SK-N-SH treated with all-trans-retinoic acid at 6 μM for 48 hours (cell line): ENCODE results near the gene ITPRIPL2.
A peak's percentile ranks its signal among the peaks of the same experiment; 100 is the strongest.

Experiments used
- ATAC-seq: fragments of 200-7000 bp; cut with Tn5 transposase; 3 replicates; pipeline ENCODE4 v1.9.1; 2020; ENCODE audit warnings: mild to moderate bottlenecking, moderate library complexity
- ARNTL ChIP-seq: fragments of 450-650 bp; formaldehyde crosslinking; IDR thresholded peaks from 2 replicates; pipeline ENCODE4 v1.5.0; 2020; ENCODE audit warnings: low read depth, mild to moderate bottlenecking, moderate library complexity, borderline replicate concordance
- BACH2 ChIP-seq: fragments of 250-450 bp; sonication (Bioruptor Pico); IDR thresholded peaks from 2 replicates; pipeline ENCODE4 v1.9.0; 2021; ENCODE audit warnings: mild to moderate bottlenecking, borderline replicate concordance
- CSDC2 ChIP-seq: fragments of 250-450 bp; sonication (Bioruptor Pico); IDR thresholded peaks from 2 replicates; pipeline ENCODE4 v1.5.0; 2020; ENCODE audit warnings: mild to moderate bottlenecking, moderate library complexity
- ESRRG ChIP-seq: fragments of 250-450 bp; sonication (Bioruptor Pico); IDR thresholded peaks from 2 replicates; pipeline ENCODE4 v1.6.1; 2021; ENCODE audit warnings: mild to moderate bottlenecking
- GLIS3 ChIP-seq: fragments of 250-450 bp; sonication (Bioruptor Pico); IDR thresholded peaks from 2 replicates; pipeline ENCODE4 v1.5.0; 2020; ENCODE audit warnings: mild to moderate bottlenecking, moderate library complexity
- ISL1 ChIP-seq: fragments of 250-450 bp; sonication (Bioruptor Pico); IDR thresholded peaks from 2 replicates; pipeline ENCODE4 v2.1.2; 2022; ENCODE audit warnings: mild to moderate bottlenecking, moderate library complexity
- OSR1 ChIP-seq: fragments of 250-450 bp; sonication (Bioruptor Pico); IDR thresholded peaks from 2 replicates; pipeline ENCODE4 v1.8.0; 2022; ENCODE audit warnings: moderate library complexity, mild to moderate bottlenecking, inconsistent platforms
- RARB ChIP-seq: fragments of 250-450 bp; sonication (Bioruptor Pico); IDR thresholded peaks from 2 replicates; pipeline ENCODE4 v1.8.0; 2021; ENCODE audit warnings: mild to moderate bottlenecking, moderate library complexity
- SNAI2 ChIP-seq: fragments of 250-450 bp; sonication (Bioruptor Pico); IDR thresholded peaks from 2 replicates; pipeline ENCODE4 v1.5.0; 2020; ENCODE audit warnings: mild to moderate bottlenecking, moderate library complexity
- TOX ChIP-seq: fragments of 250-450 bp; sonication (Bioruptor Pico); IDR thresholded peaks from 2 replicates; pipeline ENCODE4 v1.8.0; 2021; ENCODE audit warnings: mild to moderate bottlenecking, moderate library complexity, borderline replicate concordance
- TSHZ2 ChIP-seq: fragments of 250-450 bp; sonication (Bioruptor Pico); IDR thresholded peaks from 2 replicates; pipeline ENCODE4 v1.5.0; 2020; ENCODE audit warnings: mild to moderate bottlenecking, moderate library complexity
- ZC3H10 ChIP-seq: fragments of 250-450 bp; sonication (Bioruptor Pico); IDR thresholded peaks from 2 replicates; pipeline ENCODE4 v1.5.1; 2021; ENCODE audit warnings: mild to moderate bottlenecking, moderate library complexity
- ZFP3 ChIP-seq: fragments of 250-450 bp; sonication (Bioruptor Pico); IDR thresholded peaks from 2 replicates; pipeline ENCODE4 v1.5.0; 2020; ENCODE audit warnings: mild to moderate bottlenecking, moderate library complexity
- ZNF565 ChIP-seq: fragments of 450-650 bp; formaldehyde crosslinking; conservative IDR thresholded peaks from 2 replicates; pipeline ENCODE4 v1.5.0; 2020; ENCODE audit warnings: low read depth, mild to moderate bottlenecking, moderate library complexity
- ZNF70 ChIP-seq: fragments of 450-650 bp; formaldehyde crosslinking; IDR thresholded peaks from 2 replicates; pipeline ENCODE4 v1.5.0; 2020; ENCODE audit warnings: mild to moderate bottlenecking, moderate library complexity
- ZNF8 ChIP-seq: fragments of 450-650 bp; formaldehyde crosslinking; IDR thresholded peaks from 2 replicates; pipeline ENCODE4 v1.5.0; 2020; ENCODE audit warnings: mild to moderate bottlenecking, moderate library complexity
- TF ChIP-seq, protein P1 (sequence below): fragments of 250-450 bp; sonication (Bioruptor Pico); IDR thresholded peaks from 2 replicates; pipeline ENCODE4 v1.5.1; 2020; ENCODE audit warnings: low read depth, mild to moderate bottlenecking, moderate library complexity
- TF ChIP-seq, protein P2 (sequence below): fragments of 250-450 bp; sonication (Bioruptor Pico); IDR thresholded peaks from 2 replicates; pipeline ENCODE4 v1.5.1; 2021; ENCODE audit warnings: mild to moderate bottlenecking, moderate library complexity

ITPRIPL2 gene

GRCh38 chr16:19138601-19139000, 24.8 kb downstream of the ITPRIPL2 start (continued):
- TF ChIP-seq, protein P1, sequence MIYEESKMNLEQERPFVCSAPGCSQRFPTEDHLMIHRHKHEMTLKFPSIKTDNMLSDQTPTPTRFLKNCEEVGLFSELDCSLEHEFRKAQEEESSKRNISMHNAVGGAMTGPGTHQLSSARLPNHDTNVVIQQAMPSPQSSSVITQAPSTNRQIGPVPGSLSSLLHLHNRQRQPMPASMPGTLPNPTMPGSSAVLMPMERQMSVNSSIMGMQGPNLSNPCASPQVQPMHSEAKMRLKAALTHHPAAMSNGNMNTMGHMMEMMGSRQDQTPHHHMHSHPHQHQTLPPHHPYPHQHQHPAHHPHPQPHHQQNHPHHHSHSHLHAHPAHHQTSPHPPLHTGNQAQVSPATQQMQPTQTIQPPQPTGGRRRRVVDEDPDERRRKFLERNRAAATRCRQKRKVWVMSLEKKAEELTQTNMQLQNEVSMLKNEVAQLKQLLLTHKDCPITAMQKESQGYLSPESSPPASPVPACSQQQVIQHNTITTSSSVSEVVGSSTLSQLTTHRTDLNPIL (CRISPR knock-in tag): no peak
- TF ChIP-seq ZC3H10 (CRISPR knock-in tag): no peak
- TF ChIP-seq OSR1: no peak
- no peak for TF ChIP-seq TOX (CRISPR knock-in tag)
- TF ChIP-seq BACH2 (CRISPR knock-in tag): no peak
- no peak for TF ChIP-seq ZFP3 (CRISPR knock-in tag)
- TF ChIP-seq ESRRG (CRISPR knock-in tag): no peak
- no peak for TF ChIP-seq SNAI2 (CRISPR knock-in tag)
- no peak for TF ChIP-seq ZNF8 (CRISPR knock-in tag)
- TF ChIP-seq RARB (CRISPR knock-in tag): no peak
- TF ChIP-seq, all 23 proteins: peak for 0

- no peak for ATAC-seq
- TF ChIP-seq GLIS3 (CRISPR knock-in tag) (no peak), ZC3H10 (CRISPR knock-in tag) (no peak)
- TF ChIP-seq, all 23 proteins: peak for 0
These were observed 25.8 kb downstream of the ITPRIPL2 start for GRCh38 chr16:19139436-19140091.

DNA sequence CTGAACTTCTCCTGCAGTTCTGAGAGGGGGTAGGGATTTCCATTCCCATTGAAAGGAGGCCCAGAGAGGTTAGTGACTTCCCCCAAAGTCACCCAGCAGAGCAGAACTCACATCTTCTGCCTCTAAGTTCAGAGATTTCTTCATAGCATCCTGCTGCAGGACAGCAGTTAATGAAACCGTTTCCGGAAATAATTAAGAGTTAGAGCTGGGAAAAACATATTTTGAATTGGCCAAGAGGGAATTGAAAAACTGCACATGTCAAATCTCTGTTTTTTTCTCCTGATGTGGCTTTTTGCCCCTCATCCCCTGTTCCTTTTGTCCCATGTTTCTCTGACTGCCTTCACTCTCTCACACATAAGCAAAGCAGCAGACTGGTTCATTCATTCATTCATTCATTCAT, 26.6 kb downstream of the ITPRIPL2 start:
- TF ChIP-seq ZNF70 (no peak), ISL1 (no peak), CSDC2 (CRISPR knock-in tag) (no peak), ZC3H10 (CRISPR knock-in tag) (no peak), ZNF8 (CRISPR knock-in tag) (no peak), ARNTL (no peak)
- TF ChIP-seq, protein P2, sequence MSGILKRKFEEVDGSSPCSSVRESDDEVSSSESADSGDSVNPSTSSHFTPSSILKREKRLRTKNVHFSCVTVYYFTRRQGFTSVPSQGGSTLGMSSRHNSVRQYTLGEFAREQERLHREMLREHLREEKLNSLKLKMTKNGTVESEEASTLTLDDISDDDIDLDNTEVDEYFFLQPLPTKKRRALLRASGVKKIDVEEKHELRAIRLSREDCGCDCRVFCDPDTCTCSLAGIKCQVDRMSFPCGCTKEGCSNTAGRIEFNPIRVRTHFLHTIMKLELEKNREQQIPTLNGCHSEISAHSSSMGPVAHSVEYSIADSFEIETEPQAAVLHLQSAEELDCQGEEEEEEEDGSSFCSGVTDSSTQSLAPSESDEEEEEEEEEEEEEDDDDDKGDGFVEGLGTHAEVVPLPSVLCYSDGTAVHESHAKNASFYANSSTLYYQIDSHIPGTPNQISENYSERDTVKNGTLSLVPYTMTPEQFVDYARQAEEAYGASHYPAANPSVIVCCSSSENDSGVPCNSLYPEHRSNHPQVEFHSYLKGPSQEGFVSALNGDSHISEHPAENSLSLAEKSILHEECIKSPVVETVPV: no peak
- TF ChIP-seq, all 23 proteins: peak for 0
- no peak for ATAC-seq

DNA sequence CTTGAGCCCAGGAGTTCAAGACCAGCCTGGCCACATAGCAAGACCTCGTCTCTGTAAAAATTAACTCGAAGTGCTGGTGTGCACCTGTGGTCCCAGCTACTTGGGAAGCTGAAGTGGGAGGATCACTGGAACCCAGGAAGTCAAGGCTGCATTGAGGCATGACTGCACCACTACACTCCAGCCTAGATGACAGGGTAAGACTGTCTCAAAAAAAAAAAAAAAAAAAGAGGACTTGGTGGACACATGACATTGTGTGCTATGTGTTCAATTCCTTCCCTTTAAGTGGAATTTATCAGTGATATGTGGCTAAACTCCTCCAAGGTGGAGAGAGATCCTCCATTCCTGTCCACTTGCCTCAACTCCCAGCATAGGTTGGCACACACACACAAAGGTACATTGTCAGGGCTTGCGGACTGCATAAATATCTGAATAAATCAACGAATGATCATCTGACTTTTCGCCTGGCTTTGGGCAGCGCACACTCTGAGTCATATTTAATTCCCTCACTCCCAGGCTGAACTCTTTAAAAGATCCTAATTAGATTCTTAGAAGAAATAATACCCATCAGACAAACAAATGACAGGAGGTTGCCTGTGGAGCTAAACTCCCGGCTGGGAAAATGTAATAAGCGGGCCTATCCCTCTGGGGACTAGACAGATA, 29.3 kb downstream of the ITPRIPL2 start:
- TF ChIP-seq BACH2 (CRISPR knock-in tag) (no peak), CSDC2 (CRISPR knock-in tag) (no peak), ZFP3 (CRISPR knock-in tag) (no peak), ZNF70 (no peak), ZC3H10 (CRISPR knock-in tag) (no peak), ISL1 (peak; percentile 84)

DNA sequence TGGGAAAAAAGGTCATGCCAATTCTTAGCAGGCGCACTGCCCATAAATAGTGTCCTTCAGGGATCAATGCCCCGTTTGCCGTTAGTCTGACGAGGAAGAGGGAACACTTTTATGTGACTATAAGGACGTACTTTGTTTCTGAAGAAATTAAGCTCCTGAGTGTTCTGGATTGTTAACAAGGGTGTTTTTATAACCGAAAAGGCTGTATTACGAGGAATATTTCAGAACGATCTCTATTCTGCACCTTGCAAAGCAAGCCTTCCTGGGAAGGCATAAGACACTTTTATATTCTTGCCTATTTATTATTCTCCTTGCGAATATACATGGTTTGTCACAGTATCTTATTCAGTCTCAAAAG, 29.8 kb downstream of the ITPRIPL2 start:
- ATAC-seq: no peak
- TF ChIP-seq ESRRG (CRISPR knock-in tag) (no peak), ARNTL (no peak), ZNF565 (no peak), SNAI2 (CRISPR knock-in tag) (no peak), TSHZ2 (CRISPR knock-in tag) (no peak), ZNF70 (no peak), BACH2 (CRISPR knock-in tag) (no peak), ISL1 (no peak), CSDC2 (CRISPR knock-in tag) (no peak), OSR1 (no peak), ZC3H10 (CRISPR knock-in tag) (no peak)
- TF ChIP-seq, protein P1 (CRISPR knock-in tag): no peak
- TF ChIP-seq, protein P2: no peak

More for the DNA sequence above, 29.3 kb downstream of the ITPRIPL2 start:
- ATAC-seq: peak; percentile 78
